Spleen (tissue), 11 donors: Measurements from ENCODE around the gene MUC5B. TPM values are rescaled to one million over a fixed set of nuclear protein-coding genes. Genes with fewer than 3 reads are reported as not detected.

Experiments used
- DNase-seq: peaks from one replicate; pipeline ENCODE4 v3.0.0-alpha.2; 2020
- H3K27ac ChIP-seq, 8 donors: fragments of 200-600 bp; sonication (generic) in 7 of 8; 1 replicate in 4 of 8; 2 replicates in 4 of 8; pipeline versions ENCODE4 v1.5.0 to v1.8.0; 2016 to 2021; ENCODE audit warnings: inconsistent platforms in 4 of 8, mild to moderate bottlenecking in 4 of 8, moderate library complexity in 1 of 8
- H3K27me3 ChIP-seq, 7 donors: fragments of 200-600 bp; sonication (generic) in 6 of 7; replicated peaks in 1 of 7; 1 replicate in 4 of 7; 2 replicates in 3 of 7; pipeline versions ENCODE4 v1.5.0 to v1.8.0; 2016 to 2021; ENCODE audit warnings: inconsistent platforms in 3 of 7, mild to moderate bottlenecking in 1 of 7
- H3K36me3 ChIP-seq, 6 donors: fragments of 200-600 bp; sonication (generic) in 5 of 6; 1 replicate in 4 of 6; 2 replicates in 2 of 6; pipeline versions ENCODE4 v1.5.0 to v1.8.0; 2016 to 2021; ENCODE audit warnings: inconsistent platforms in 2 of 6
- H3K4me1 ChIP-seq, 6 donors: fragments of 200-600 bp; sonication (generic) in 5 of 6; 1 replicate in 3 of 6; 2 replicates in 3 of 6; pipeline versions ENCODE4 v1.5.0 to v1.8.0; 2016 to 2021; ENCODE audit warnings: inconsistent platforms in 3 of 6
- H3K4me3 ChIP-seq, 8 donors: fragments of 200-600 bp; sonication (generic) in 7 of 8; 1 replicate in 4 of 8; 2 replicates in 4 of 8; pipeline versions ENCODE4 v1.5.0 to v1.8.0; 2016 to 2021; ENCODE audit warnings: inconsistent platforms in 4 of 8, mild to moderate bottlenecking in 4 of 8, moderate library complexity in 2 of 8
- H3K9me3 ChIP-seq, 8 donors: fragments of 200-600 bp; sonication (generic) in 7 of 8; 1 replicate in 4 of 8; 2 replicates in 4 of 8; pipeline versions ENCODE4 v1.5.0 to v1.8.0; 2016 to 2021; ENCODE audit warnings: inconsistent platforms in 4 of 8
- CTCF ChIP-seq, 11 experiments: fragments of 200-600 bp in 7 of 11; fragments of 450-650 bp in 4 of 11; sonication (generic) in 4 of 11; IDR thresholded peaks in 8 of 11; conservative IDR thresholded peaks in 3 of 11; 1 replicate in 7 of 11; 2 replicates in 4 of 11; pipeline versions ENCODE4 v1.4.0 to v1.8.0; 2016 to 2021; ENCODE audit warnings: antibody characterized with exemption in 11 of 11, inconsistent platforms in 4 of 11, mild to moderate bottlenecking in 1 of 11
- POLR2A ChIP-seq, 3 donors: fragments of 450-650 bp; IDR thresholded peaks; one replicate each; pipeline ENCODE4 v1.5.1; 2017; ENCODE audit warnings: antibody characterized with exemption in 3 of 3, mild to moderate bottlenecking in 1 of 3
- POLR2AphosphoS5 ChIP-seq, 3 donors: sonication (generic); formaldehyde crosslinking; IDR thresholded peaks; one replicate each; pipeline ENCODE4 v1.5.1; 2017; ENCODE audit warnings: antibody characterized with exemption in 3 of 3
- WGBS, 5 donors: extraction: QIAGEN DNeasy Blood & Tissue Kit in 3 of 5; methylation state at CpG; one replicate each; pipeline versions ENCODE4 v1.1.5 to v1.1.7; 2013 to 2018; 5-methylcytosine and 5-hydroxymethylcytosine counted together
- intact Hi-C: fragments of 100-400 bp; cut with DNase I; formaldehyde crosslinking; loops from one replicate; pipeline ENCODE4 v1.15.0; 2023; ENCODE audit warnings: low total_unique reads
- polyA plus RNA-seq, 3 donors: library from polyadenylated mRNA; stranded (reverse); fragments of 200-250 nt; gene quantifications; one replicate each; pipeline ENCODE4 v1.2.1, GENCODE V29; 2013
- total RNA-seq, 7 donors: library from RNA; depleted of rRNA in 3 of 7; stranded (reverse); fragments of >200 nt in 3 of 7; fragmentation: NEBNext Ultra II Directional in 4 of 7; extraction: Animal tissue kit (Norgen Biotek cat#: 25700) in 4 of 7; gene quantifications; one replicate each; pipeline versions ENCODE4 v1.1.0 to v1.2.1, GENCODE V29; 2016 to 2021
- donor health status: healthy with polysubstance abuse.
- donor health status: DM: no; HTN: no; CAD: no; lungs with moderate emphysema.
- donor health status: DM: no; HTN: no; CAD: no.
- donor health status: Bipolar disorder and iron deficiency.
- donor health status: healthy.
- donor health status: DM: no; HTN: no; CAD: no.
- donor health status: DM: yes; HTN: yes; CAD: no.

Gene MUC5B
- total and polyA plus RNA-seq, 10 donors, result under 0.01 to 0.09 (median under 0.01) TPM; not detected in 7

GRCh38 chr11:1285316-1285744, 62.5 kb downstream of the MUC5B start:
- Histone ChIP-seq H3K9me3 (no peaks in the 10 kb centered on the region), H3K36me3 (peaks cover 0 to 95% (median 85%) of the 10 kb centered on the region in 6 donors), H3K4me3 (no peak overlapping the region), H3K27ac (no peak overlapping the region), H3K4me1 (peaks cover 0 to 15% (median 7%) of the 10 kb centered on the region in 6 donors), H3K27me3 (no peaks in the 10 kb centered on the region)
- DNase-seq, result no peak
- 95 to 99% (median 98%) methylated on average over 19 to 23 of the region's 23 CpGs for WGBS, 5 donors
- intact Hi-C loops, result no loop called here
- no peak for TF ChIP-seq CTCF (IDR thresholded peaks at IDR 0.05 in 8 of 11, conservative IDR thresholded peaks at IDR 0.05 in 3 of 11)
- TF ChIP-seq POLR2AphosphoS5 (IDR thresholded peaks at IDR 0.05), result no peak
- TF ChIP-seq POLR2A (IDR thresholded peaks at IDR 0.05), result no peak

GRCh38 chr11:1285876-1286275, 63.0 kb downstream of the MUC5B start:
- H3K9me3 ChIP-seq, result no peaks in the 10 kb centered on the region
- TF ChIP-seq POLR2AphosphoS5 (IDR thresholded peaks at IDR 0.05), result no peak
- intact Hi-C loops, result no loop called here
- H3K27me3 ChIP-seq, result no peaks in the 10 kb centered on the region
- peak; percentile 44 for DNase-seq
- H3K4me3 ChIP-seq, result no peak overlapping the region
- peaks cover 0 to 95% (median 85%) of the 10 kb centered on the region in 6 donors for H3K36me3 ChIP-seq
- no peak overlapping the region for H3K27ac ChIP-seq
- WGBS, 5 donors, result 89 to 98% (median 94%) methylated on average over 11 to 17 of the region's 17 CpGs
- H3K4me1 ChIP-seq, result peaks cover 0 to 15% (median 7%) of the 10 kb centered on the region in 6 donors

- Histone ChIP-seq H3K9me3 (no peaks in the 10 kb centered on the region), H3K27me3 (no peaks in the 10 kb centered on the region), H3K36me3 (peaks cover 0 to 95% (median 79%) of the 10 kb centered on the region in 6 donors), H3K27ac (no peak overlapping the region), H3K4me1 (peaks cover 0 to 13% (median 5%) of the 10 kb centered on the region in 6 donors), H3K4me3 (no peak overlapping the region)
- intact Hi-C loops, result no loop called here
- TF ChIP-seq POLR2A (IDR thresholded peaks at IDR 0.05), result no peak
- no peak for TF ChIP-seq POLR2AphosphoS5 (IDR thresholded peaks at IDR 0.05)
- no peak for TF ChIP-seq CTCF (IDR thresholded peaks at IDR 0.05 in 8 of 11, conservative IDR thresholded peaks at IDR 0.05 in 3 of 11)
- peak; percentile 57 for DNase-seq
- WGBS, 5 donors, result 85 to 98% (median 96%) methylated on average over 5 to 9 of the region's 9 CpGs
Measured at GRCh38 chr11:1287928-1288327, 65.1 kb downstream of the MUC5B start.

- peaks cover 0 to 95% (median 78%) of the 10 kb centered on the region in 6 donors for H3K36me3 ChIP-seq
- H3K4me3 ChIP-seq, result no peak overlapping the region
- H3K27ac ChIP-seq, result no peak overlapping the region
- WGBS, 5 donors, result 94 to 98% (median 96%) methylated on average over 24 to 30 of the region's 30 CpGs
- intact Hi-C loops, result no loop called here
- TF ChIP-seq POLR2A (IDR thresholded peaks at IDR 0.05) (no peak), POLR2AphosphoS5 (IDR thresholded peaks at IDR 0.05) (peak in 1 of 3 donors; percentile 6)
- H3K9me3 ChIP-seq, result no peaks in the 10 kb centered on the region
- peaks cover 0 to 19% (median 8%) of the 10 kb centered on the region in 6 donors for H3K4me1 ChIP-seq
- DNase-seq, result peak; percentile 63
- H3K27me3 ChIP-seq, result no peaks in the 10 kb centered on the region
Measured at GRCh38 chr11:1288426-1289151, 65.7 kb downstream of the MUC5B start.

- Histone ChIP-seq H3K27ac (no peak overlapping the region), H3K27me3 (no peaks in the 10 kb centered on the region), H3K36me3 (peaks cover 0 to 94% (median 76%) of the 10 kb centered on the region in 6 donors), H3K9me3 (no peaks in the 10 kb centered on the region), H3K4me1 (peaks cover 0 to 23% (median 8%) of the 10 kb centered on the region in 6 donors), H3K4me3 (no peak overlapping the region)
- 88 to 96% (median 96%) methylated on average over 24 to 33 of the region's 33 CpGs for WGBS, 5 donors
- intact Hi-C loops, result no loop called here
- peak; percentile 55 for DNase-seq
- TF ChIP-seq CTCF (IDR thresholded peaks at IDR 0.05 in 8 of 11, conservative IDR thresholded peaks at IDR 0.05 in 3 of 11), result no peak
- no peak for TF ChIP-seq POLR2A (IDR thresholded peaks at IDR 0.05)
- no peak for TF ChIP-seq POLR2AphosphoS5 (IDR thresholded peaks at IDR 0.05)
Measured at GRCh38 chr11:1289211-1289935, 66.5 kb downstream of the MUC5B start.
